Measurements from ENCODE around the gene ARHGAP45.
A peak's percentile ranks its signal among the peaks of the same experiment; 100 is the strongest.

ARHGAP45 gene

DNA sequence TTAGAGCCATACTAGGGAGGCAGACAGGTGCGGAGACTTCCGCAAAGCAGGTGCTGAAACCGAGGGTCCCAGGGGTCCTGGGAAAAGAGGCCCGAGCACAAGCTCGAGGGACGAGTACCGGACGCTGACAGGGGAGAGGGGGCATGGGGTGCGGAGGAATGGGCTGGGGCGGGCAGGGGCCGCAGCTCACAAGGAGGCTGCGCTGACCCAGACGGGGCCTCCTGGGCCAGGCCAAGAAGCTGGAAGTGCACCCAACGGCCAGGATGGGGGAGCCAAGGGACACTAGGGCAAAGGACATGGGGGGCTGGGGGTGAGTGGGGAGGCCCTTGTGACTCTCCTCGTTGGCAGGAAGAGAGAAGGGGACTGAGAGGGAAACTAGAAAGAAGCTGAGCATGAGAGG lies 26.4 kb downstream of the ARHGAP45 start:
- peaks cover 5 to 12% of the 10 kb centered on the region in 2 donors for H3K36me3 ChIP-seq (ENCODE audit: control insufficient read depth in 2 of 2, insufficient read depth in 2 of 2, low read length in 2 of 2)
- no peaks in the 10 kb centered on the region for H3K27me3 ChIP-seq (ENCODE audit: control insufficient read depth in 1 of 2, insufficient read depth in 2 of 2, low read length in 2 of 2)
- H3K9me3 ChIP-seq (ENCODE audit: control insufficient read depth in 2 of 2, low read length in 2 of 2), result no peaks in the 10 kb centered on the region
- peaks cover 26% of the 10 kb centered on the region for H3K4me1 ChIP-seq (ENCODE audit: control insufficient read depth, insufficient read depth, low read length)
- no peak overlapping the region for H3K9ac ChIP-seq (ENCODE audit: low read length in 2 of 2)
- peak overlapping the region in 1 of 2 donors; percentile 93 for H3K4me3 ChIP-seq (ENCODE audit: low read length in 2 of 2)
- H3K27ac ChIP-seq (ENCODE audit: low read length), result no peak overlapping the region

DNA sequence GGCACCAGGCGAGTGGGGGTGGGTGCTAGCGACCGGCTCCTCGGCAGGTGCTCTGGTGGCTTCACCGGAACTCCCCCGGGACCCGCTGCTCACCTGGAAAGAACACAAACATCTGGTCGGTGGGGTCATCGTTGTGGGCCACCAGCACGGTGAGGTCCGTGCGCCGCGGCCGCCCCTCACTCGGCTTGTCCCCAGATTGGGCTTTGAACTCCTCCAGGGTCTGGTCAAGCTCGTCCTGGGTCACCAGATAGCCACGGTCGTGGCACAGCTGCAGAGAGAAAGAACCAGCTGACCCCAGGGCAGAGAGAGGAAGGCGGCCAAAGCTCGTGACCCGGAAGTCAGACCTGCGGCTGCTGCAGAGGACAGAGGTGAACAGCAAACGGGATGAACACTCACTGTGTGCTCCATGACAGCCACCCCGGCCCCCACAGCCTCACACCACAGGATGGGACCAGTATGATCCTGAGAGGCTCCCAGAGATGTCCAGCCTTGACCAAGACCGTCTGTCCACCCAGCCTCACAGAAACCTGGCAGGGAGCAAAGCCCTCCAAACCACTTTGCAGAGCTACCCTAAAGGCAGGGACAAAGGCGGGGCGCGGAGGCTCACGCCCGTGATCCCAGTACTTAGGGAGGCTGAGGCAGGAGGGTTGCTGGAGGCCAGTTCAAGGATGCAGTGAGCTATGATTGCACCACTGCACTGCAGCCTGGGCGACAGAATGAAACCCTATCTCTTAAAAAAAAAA lies 27.0 kb downstream of the ARHGAP45 start:
- Histone ChIP-seq H3K9me3 (ENCODE audit: control insufficient read depth in 2 of 2, low read length in 2 of 2) (no peaks in the 10 kb centered on the region), H3K27ac (ENCODE audit: low read length) (no peak overlapping the region), H3K4me1 (ENCODE audit: control insufficient read depth, insufficient read depth, low read length) (peaks cover 30% of the 10 kb centered on the region), H3K9ac (ENCODE audit: low read length in 2 of 2) (peak overlapping the region; percentile 79 to 83), H3K27me3 (ENCODE audit: control insufficient read depth in 1 of 2, insufficient read depth in 2 of 2, low read length in 2 of 2) (no peaks in the 10 kb centered on the region), H3K4me3 (ENCODE audit: low read length in 2 of 2) (peak overlapping the region; percentile 93), H3K36me3 (ENCODE audit: control insufficient read depth in 2 of 2, insufficient read depth in 2 of 2, low read length in 2 of 2) (peaks cover 5 to 9% of the 10 kb centered on the region in 2 donors)

- Histone ChIP-seq H3K4me1 (ENCODE audit: control insufficient read depth, insufficient read depth, low read length) (peaks cover 33% of the 10 kb centered on the region), H3K36me3 (ENCODE audit: control insufficient read depth in 2 of 2, insufficient read depth in 2 of 2, low read length in 2 of 2) (peaks cover 5 to 6% of the 10 kb centered on the region in 2 donors), H3K4me3 (ENCODE audit: low read length in 2 of 2) (peak overlapping the region; percentile 93), H3K9me3 (ENCODE audit: control insufficient read depth in 2 of 2, low read length in 2 of 2) (no peaks in the 10 kb centered on the region), H3K9ac (ENCODE audit: low read length in 2 of 2) (peak overlapping the region; percentile 79 to 83), H3K27ac (ENCODE audit: low read length) (no peak overlapping the region), H3K27me3 (ENCODE audit: control insufficient read depth in 1 of 2, insufficient read depth in 2 of 2, low read length in 2 of 2) (no peaks in the 10 kb centered on the region)
Observed at GRCh38 chr19:1094655-1094977, 27.6 kb downstream of the ARHGAP45 start.

GRCh38 chr19:1094978-1095701 lies 28.2 kb downstream of the ARHGAP45 start, which contains the start of gene POLR2E:
TSS of gene POLR2E (minus strand) at chr19:1095375. CDS start at chr19:1095315, 60 bp downstream.
- Histone ChIP-seq H3K4me1 (ENCODE audit: control insufficient read depth, insufficient read depth, low read length) (peaks cover 33% of the 10 kb centered on the region), H3K9me3 (ENCODE audit: control insufficient read depth in 2 of 2, low read length in 2 of 2) (no peaks in the 10 kb centered on the region), H3K27me3 (ENCODE audit: control insufficient read depth in 1 of 2, insufficient read depth in 2 of 2, low read length in 2 of 2) (no peaks in the 10 kb centered on the region), H3K36me3 (ENCODE audit: control insufficient read depth in 2 of 2, insufficient read depth in 2 of 2, low read length in 2 of 2) (peaks cover 5 to 6% of the 10 kb centered on the region in 2 donors), H3K4me3 (ENCODE audit: low read length in 2 of 2) (peak within 1 kb of the TSS; percentile 93), H3K27ac (ENCODE audit: low read length) (peak within 1 kb of the TSS; percentile 37), H3K9ac (ENCODE audit: low read length in 2 of 2) (peak within 1 kb of the TSS; percentile 79 to 83)

GRCh38 chr19:1097810-1098176 lies 30.8 kb downstream of the ARHGAP45 start:
- Histone ChIP-seq H3K4me1 (ENCODE audit: control insufficient read depth, insufficient read depth, low read length) (peaks cover 48% of the 10 kb centered on the region), H3K4me3 (ENCODE audit: low read length in 2 of 2) (no peak overlapping the region), H3K27me3 (ENCODE audit: control insufficient read depth in 1 of 2, insufficient read depth in 2 of 2, low read length in 2 of 2) (no peaks in the 10 kb centered on the region), H3K9ac (ENCODE audit: low read length in 2 of 2) (no peak overlapping the region), H3K9me3 (ENCODE audit: control insufficient read depth in 2 of 2, low read length in 2 of 2) (no peaks in the 10 kb centered on the region), H3K27ac (ENCODE audit: low read length) (no peak overlapping the region), H3K36me3 (ENCODE audit: control insufficient read depth in 2 of 2, insufficient read depth in 2 of 2, low read length in 2 of 2) (no peaks in the 10 kb centered on the region)

DNA sequence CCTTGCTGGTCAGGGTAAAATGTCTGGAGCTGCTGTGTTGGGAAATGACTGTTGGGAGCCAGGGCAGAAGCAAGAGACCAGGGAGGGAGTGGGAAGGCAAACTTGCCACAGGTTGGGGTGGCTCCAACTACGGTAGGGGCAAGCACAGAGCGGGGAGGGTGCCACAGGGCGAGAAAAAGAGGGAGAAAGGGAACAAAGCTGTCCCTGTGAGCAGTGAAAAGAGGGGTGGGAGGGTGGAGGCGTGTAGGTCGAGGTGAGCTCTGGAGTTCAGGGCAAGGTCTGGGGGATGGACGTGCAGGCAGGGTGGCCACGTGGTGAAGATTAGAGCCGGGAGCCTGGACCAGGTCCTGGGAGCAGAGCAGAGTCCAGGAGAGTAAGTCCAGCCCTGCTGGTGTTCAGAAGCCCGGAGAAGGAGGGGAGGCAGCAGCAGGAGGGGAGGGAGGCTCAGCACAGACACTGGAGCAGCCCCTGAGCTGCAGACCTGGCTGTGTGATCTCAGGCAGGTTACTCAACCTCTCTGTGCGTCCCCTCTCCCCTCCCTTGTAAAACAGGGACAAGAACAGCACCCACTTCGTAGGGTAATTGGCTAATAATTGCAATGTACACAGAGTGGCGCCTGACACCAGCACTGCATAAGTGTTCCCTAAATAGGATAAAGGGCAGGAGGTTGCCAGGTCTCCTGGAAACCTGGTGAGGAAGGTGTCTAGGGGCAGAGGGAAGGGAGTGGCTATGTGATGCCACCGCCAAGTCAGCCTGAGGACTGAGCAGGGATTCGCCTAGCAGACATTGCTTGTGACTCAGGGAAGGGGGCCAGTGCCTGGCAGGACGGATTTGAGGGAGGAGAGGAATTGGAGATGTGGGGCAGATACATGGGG lies 31.4 kb downstream of the ARHGAP45 start:
- no peaks in the 10 kb centered on the region for H3K9me3 ChIP-seq (ENCODE audit: control insufficient read depth in 2 of 2, low read length in 2 of 2)
- H3K4me1 ChIP-seq (ENCODE audit: control insufficient read depth, insufficient read depth, low read length), result peaks cover 49% of the 10 kb centered on the region
- no peak overlapping the region for H3K9ac ChIP-seq (ENCODE audit: low read length in 2 of 2)
- H3K27ac ChIP-seq (ENCODE audit: low read length), result no peak overlapping the region
- H3K27me3 ChIP-seq (ENCODE audit: control insufficient read depth in 1 of 2, insufficient read depth in 2 of 2, low read length in 2 of 2), result no peaks in the 10 kb centered on the region
- H3K4me3 ChIP-seq (ENCODE audit: low read length in 2 of 2), result no peak overlapping the region
- H3K36me3 ChIP-seq (ENCODE audit: control insufficient read depth in 2 of 2, insufficient read depth in 2 of 2, low read length in 2 of 2), result no peaks in the 10 kb centered on the region

DNA sequence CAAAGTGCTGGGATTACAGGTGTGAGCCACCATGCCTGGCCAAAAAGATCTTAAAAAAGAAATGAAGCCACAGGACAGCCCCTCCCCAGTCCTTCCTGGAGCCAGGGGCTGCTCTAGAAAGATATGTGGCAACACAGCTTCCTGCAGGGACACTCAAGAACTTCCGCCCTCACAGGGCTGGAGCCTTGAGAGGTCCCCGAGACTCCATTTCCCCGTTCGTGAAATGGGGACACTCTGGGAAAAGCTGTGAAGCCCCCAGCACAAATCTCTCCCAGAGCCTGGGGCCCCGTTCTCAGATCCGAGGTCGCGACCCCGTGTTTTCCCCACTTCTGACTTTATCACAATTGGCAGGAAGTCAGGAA lies 34.4 kb downstream of the ARHGAP45 start:
- no peak overlapping the region for H3K4me3 ChIP-seq (ENCODE audit: low read length in 2 of 2)
- H3K4me1 ChIP-seq (ENCODE audit: control insufficient read depth, insufficient read depth, low read length), result peaks cover 51% of the 10 kb centered on the region
- H3K27me3 ChIP-seq (ENCODE audit: control insufficient read depth in 1 of 2, insufficient read depth in 2 of 2, low read length in 2 of 2), result no peaks in the 10 kb centered on the region
- H3K9ac ChIP-seq (ENCODE audit: low read length in 2 of 2), result no peak overlapping the region
- H3K27ac ChIP-seq (ENCODE audit: low read length), result peak overlapping the region; percentile 80
- H3K36me3 ChIP-seq (ENCODE audit: control insufficient read depth in 2 of 2, insufficient read depth in 2 of 2, low read length in 2 of 2), result peaks cover 0 to 2% of the 10 kb centered on the region in 2 donors
- no peaks in the 10 kb centered on the region for H3K9me3 ChIP-seq (ENCODE audit: control insufficient read depth in 2 of 2, low read length in 2 of 2)

GRCh38 chr19:1102407-1103131 lies 35.6 kb downstream of the ARHGAP45 start:
- Histone ChIP-seq H3K4me1 (ENCODE audit: control insufficient read depth, insufficient read depth, low read length) (peaks cover 53% of the 10 kb centered on the region), H3K27me3 (ENCODE audit: control insufficient read depth in 1 of 2, insufficient read depth in 2 of 2, low read length in 2 of 2) (no peaks in the 10 kb centered on the region), H3K9ac (ENCODE audit: low read length in 2 of 2) (peak overlapping the region; percentile 8 to 21), H3K9me3 (ENCODE audit: control insufficient read depth in 2 of 2, low read length in 2 of 2) (no peaks in the 10 kb centered on the region), H3K4me3 (ENCODE audit: low read length in 2 of 2) (peak overlapping the region in 1 of 2 donors; percentile 22), H3K27ac (ENCODE audit: low read length) (peak overlapping the region; percentile 80), H3K36me3 (ENCODE audit: control insufficient read depth in 2 of 2, insufficient read depth in 2 of 2, low read length in 2 of 2) (peaks cover 6 to 10% of the 10 kb centered on the region in 2 donors)

DNA sequence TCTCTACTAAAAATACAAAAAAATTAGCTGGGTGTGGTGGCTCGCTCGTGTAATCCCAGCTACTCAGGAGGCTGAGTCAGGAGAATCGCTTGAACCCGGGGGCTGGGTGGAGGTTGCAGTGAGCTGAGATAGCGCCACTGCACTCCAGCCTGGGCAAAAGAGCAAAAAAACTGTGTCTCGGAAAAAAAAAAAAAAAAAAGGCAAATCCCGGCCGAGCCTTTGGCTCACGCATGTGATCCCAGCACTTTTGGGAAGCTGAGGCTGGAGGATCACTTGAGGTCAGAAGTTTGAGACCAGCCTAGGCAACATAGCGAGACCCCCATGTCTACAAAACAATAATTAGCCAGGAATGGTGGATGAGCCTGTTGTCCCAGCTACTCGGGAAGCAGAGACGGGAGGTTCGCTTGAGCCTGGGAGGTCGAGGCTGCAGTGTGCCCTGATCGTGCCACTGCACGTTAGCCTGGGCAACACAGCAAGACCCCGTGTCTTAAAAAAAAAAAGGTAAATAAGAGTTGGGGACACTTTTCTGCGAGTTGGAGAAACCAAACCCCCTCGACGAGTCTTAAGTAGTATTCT lies 36.3 kb downstream of the ARHGAP45 start:
- no peaks in the 10 kb centered on the region for H3K9me3 ChIP-seq (ENCODE audit: control insufficient read depth in 2 of 2, low read length in 2 of 2)
- H3K4me1 ChIP-seq (ENCODE audit: control insufficient read depth, insufficient read depth, low read length), result peaks cover 49% of the 10 kb centered on the region
- H3K36me3 ChIP-seq (ENCODE audit: control insufficient read depth in 2 of 2, insufficient read depth in 2 of 2, low read length in 2 of 2), result peaks cover 6 to 10% of the 10 kb centered on the region in 2 donors
- H3K27ac ChIP-seq (ENCODE audit: low read length), result peak overlapping the region; percentile 80
- peak overlapping the region; percentile 36 to 70 for H3K9ac ChIP-seq (ENCODE audit: low read length in 2 of 2)
- peak overlapping the region; percentile 53 to 67 for H3K4me3 ChIP-seq (ENCODE audit: low read length in 2 of 2)
- no peaks in the 10 kb centered on the region for H3K27me3 ChIP-seq (ENCODE audit: control insufficient read depth in 1 of 2, insufficient read depth in 2 of 2, low read length in 2 of 2)
